ENCODE results near the gene SOAT1.

SOAT1 gene

GRCh38 chr1:179310291-179310690 lies 16.7 kb downstream of the SOAT1 start:
- peak; percentile 66 for DNase-seq

- peak; percentile 89 for DNase-seq
Observed at GRCh38 chr1:179310721-179311120, 17.1 kb downstream of the SOAT1 start.

GRCh38 chr1:179311149-179311700 lies 17.6 kb downstream of the SOAT1 start:
- DNase-seq, result no peak

GRCh38 chr1:179313004-179313403 lies 19.4 kb downstream of the SOAT1 start:
- DNase-seq, result no peak

- DNase-seq, result no peak
Observed at GRCh38 chr1:179314928-179315327, 21.3 kb downstream of the SOAT1 start.

- peak; percentile 41 for DNase-seq
Observed at GRCh38 chr1:179318491-179318890, 24.9 kb downstream of the SOAT1 start.

- no peak for DNase-seq
Observed at GRCh38 chr1:179321533-179322216, 28.1 kb downstream of the SOAT1 start.

- peak; percentile 56 for DNase-seq
Observed at GRCh38 chr1:179322557-179322956, 29.0 kb downstream of the SOAT1 start.

- no peak for DNase-seq
Observed at GRCh38 chr1:179323436-179323835, 29.8 kb downstream of the SOAT1 start.

- DNase-seq, result no peak
Observed at GRCh38 chr1:179325836-179326235, 32.2 kb downstream of the SOAT1 start.

- no peak for DNase-seq
Observed at GRCh38 chr1:179326746-179327145, 33.1 kb downstream of the SOAT1 start.

- peak; percentile 47 for DNase-seq
Observed at GRCh38 chr1:179327196-179327595, 33.6 kb downstream of the SOAT1 start.

GRCh38 chr1:179327679-179328078 lies 34.1 kb downstream of the SOAT1 start:
- peak; percentile 90 for DNase-seq

GRCh38 chr1:179329862-179330261 lies 36.3 kb downstream of the SOAT1 start:
- DNase-seq, result no peak

- DNase-seq, result no peak
Observed at GRCh38 chr1:179334440-179334839, 40.8 kb downstream of the SOAT1 start.

GRCh38 chr1:179337288-179337687 lies 43.7 kb downstream of the SOAT1 start:
- DNase-seq, result no peak

GRCh38 chr1:179337942-179338560 lies 44.5 kb downstream of the SOAT1 start:
- no peak for DNase-seq

- DNase-seq, result peak; percentile 71
Observed at GRCh38 chr1:179340918-179341317, 47.3 kb downstream of the SOAT1 start.

- no peak for DNase-seq
Observed at GRCh38 chr1:179341943-179342547, 48.4 kb downstream of the SOAT1 start.

- no peak for DNase-seq
Observed at GRCh38 chr1:179342740-179343404, 49.3 kb downstream of the SOAT1 start.

- DNase-seq, result no peak
Observed at GRCh38 chr1:179351281-179351680, 57.7 kb downstream of the SOAT1 start.

GRCh38 chr1:179352236-179352635 lies 58.6 kb downstream of the SOAT1 start:
- no peak for DNase-seq

- no peak for DNase-seq
Observed at GRCh38 chr1:179353546-179353945, 59.9 kb downstream of the SOAT1 start.

Measured in suppressor macrophage treated with lipopolysaccharide for 4 hours (primary cell).